Liver (tissue), 9 donors: Measurements from ENCODE around the gene HMMR. TPM values are rescaled to one million over a fixed set of nuclear protein-coding genes. Genes with fewer than 3 reads are reported as not detected.

ENCODE experiments used
- DNase-seq: peaks from one replicate; pipeline ENCODE4 v3.0.0-alpha.2; 2017; ENCODE audit warnings: low spot score
- H3K27ac ChIP-seq, 2 donors: one replicate each; pipeline ENCODE4 v1.7.0; 2013; ENCODE audit warnings: inconsistent platforms in 2 of 2, low read length in 2 of 2, control low read depth in 1 of 2, low read depth in 1 of 2, mild to moderate bottlenecking in 1 of 2
- H3K27me3 ChIP-seq, 4 donors: one replicate each; pipeline versions ENCODE4 v1.6.1 to v1.7.0; 2013; ENCODE audit warnings: low read length in 3 of 4, inconsistent platforms in 1 of 4, mild to moderate bottlenecking in 1 of 4, moderate library complexity in 1 of 4; ENCODE audit not compliant: control insufficient read depth in 4 of 4, insufficient read depth in 4 of 4
- H3K36me3 ChIP-seq, 4 donors: one replicate each; pipeline versions ENCODE4 v1.6.1 to v1.7.0; 2013; ENCODE audit warnings: low read length in 3 of 4, mild to moderate bottlenecking in 3 of 4, low read depth in 1 of 4, moderate library complexity in 1 of 4; ENCODE audit not compliant: control insufficient read depth in 4 of 4, insufficient read depth in 3 of 4
- H3K4me1 ChIP-seq, 4 donors: one replicate each; pipeline versions ENCODE4 v1.6.1 to v1.7.0; 2013; ENCODE audit warnings: low read length in 3 of 4, mild to moderate bottlenecking in 3 of 4, moderate library complexity in 1 of 4; ENCODE audit not compliant: control insufficient read depth in 4 of 4, insufficient read depth in 4 of 4
- H3K4me3 ChIP-seq, 3 donors: one replicate each; pipeline versions ENCODE4 v1.6.1 to v1.7.0; 2013; ENCODE audit warnings: low read length in 3 of 3, control low read depth in 1 of 3, low read depth in 1 of 3, mild to moderate bottlenecking in 1 of 3
- H3K9ac ChIP-seq, 2 donors: one replicate each; pipeline ENCODE4 v1.7.0; 2013; ENCODE audit warnings: low read length in 2 of 2, mild to moderate bottlenecking in 2 of 2, moderate library complexity in 2 of 2, control low read depth in 1 of 2, low read depth in 1 of 2
- H3K9me3 ChIP-seq, 4 donors: one replicate each; pipeline versions ENCODE4 v1.6.1 to v1.7.0; 2013; ENCODE audit warnings: low read length in 3 of 4; ENCODE audit not compliant: control insufficient read depth in 4 of 4
- ATF3 ChIP-seq: IDR thresholded peaks from 2 replicates; pipeline ENCODE4 v1.6.1; 2016; ENCODE audit warnings: antibody characterized with exemption
- CTCF ChIP-seq: fragments of 150-350 bp; IDR thresholded peaks from 2 replicates; pipeline ENCODE4 v1.5.1; 2017; ENCODE audit warnings: improper control_type of control experiment, low read depth, low read length; ENCODE audit not compliant: missing input control
- EGR1 ChIP-seq, 2 donors: IDR thresholded peaks; 2 replicates each; pipeline ENCODE4 v1.6.1; 2016 to 2018; ENCODE audit warnings: antibody characterized with exemption in 2 of 2, low read depth in 2 of 2
- FOXA1 ChIP-seq: IDR thresholded peaks from 2 replicates; pipeline ENCODE4 v1.6.1; 2016; ENCODE audit warnings: antibody characterized with exemption
- FOXA2 ChIP-seq: IDR thresholded peaks from 2 replicates; pipeline ENCODE4 v1.6.1; 2016; ENCODE audit warnings: antibody characterized with exemption
- GABPA ChIP-seq, 2 donors: IDR thresholded peaks in 1 of 2; conservative IDR thresholded peaks in 1 of 2; 2 replicates each; pipeline ENCODE4 v1.6.1; 2016; ENCODE audit warnings: antibody characterized with exemption in 2 of 2, mild to moderate bottlenecking in 1 of 2, moderate library complexity in 1 of 2
- HNF4A ChIP-seq, 2 donors: conservative IDR thresholded peaks; 2 replicates each; pipeline ENCODE4 v1.6.1; 2016; ENCODE audit warnings: antibody characterized with exemption in 2 of 2, mild to moderate bottlenecking in 2 of 2
- HNF4G ChIP-seq: IDR thresholded peaks from 2 replicates; pipeline ENCODE4 v1.6.1; 2016; ENCODE audit warnings: antibody characterized with exemption
- JUND ChIP-seq, 2 donors: IDR thresholded peaks; 2 replicates each; pipeline ENCODE4 v1.6.1; 2016; ENCODE audit warnings: antibody characterized with exemption in 2 of 2
- MAX ChIP-seq: IDR thresholded peaks from 2 replicates; pipeline ENCODE4 v1.6.1; 2016; ENCODE audit warnings: antibody characterized with exemption
- NR2F2 ChIP-seq: IDR thresholded peaks from 2 replicates; pipeline ENCODE4 v1.6.1; 2016; ENCODE audit warnings: antibody characterized with exemption
- RAD21 ChIP-seq, 2 donors: IDR thresholded peaks; 2 replicates each; pipeline ENCODE4 v1.6.1; 2016; ENCODE audit warnings: antibody characterized with exemption in 2 of 2, mild to moderate bottlenecking in 2 of 2
- REST ChIP-seq: IDR thresholded peaks from 2 replicates; pipeline ENCODE4 v1.6.1; 2016; ENCODE audit warnings: antibody characterized with exemption, mild to moderate bottlenecking
- RXRA ChIP-seq, 2 donors: IDR thresholded peaks; 2 replicates each; pipeline ENCODE4 v1.6.1; 2017 to 2018; ENCODE audit warnings: antibody characterized with exemption in 2 of 2, mild to moderate bottlenecking in 1 of 2
- SP1 ChIP-seq: IDR thresholded peaks from 2 replicates; pipeline ENCODE4 v1.6.1; 2018; ENCODE audit warnings: antibody characterized with exemption, mild to moderate bottlenecking
- TAF1 ChIP-seq: conservative IDR thresholded peaks from 2 replicates; pipeline ENCODE4 v1.6.1; 2016; ENCODE audit warnings: antibody characterized with exemption, mild to moderate bottlenecking
- YY1 ChIP-seq: IDR thresholded peaks from 2 replicates; pipeline ENCODE4 v1.6.1; 2016; ENCODE audit warnings: antibody characterized with exemption, mild to moderate bottlenecking
- ZBTB33 ChIP-seq: IDR thresholded peaks from 2 replicates; pipeline ENCODE4 v1.6.1; 2016; ENCODE audit warnings: antibody characterized with exemption
- whole genome bisulfite sequencing: extraction: QIAGEN DNeasy Blood & Tissue Kit; methylation state at CpG from one replicate; pipeline ENCODE4 v1.1.7; 2013; 5-methylcytosine and 5-hydroxymethylcytosine counted together
- polyA plus RNA-seq, 2 donors: library from polyadenylated mRNA; stranded (reverse) in 1 of 2; unstranded in 1 of 2; fragments of 200-250 nt in 1 of 2; fragments of >200 nt in 1 of 2; fragmentation: Nextera tagmentation in 1 of 2; extraction: Ambion mirVana in 1 of 2; gene quantifications; one replicate each; pipeline versions ENCODE4 v1.2.1 to v1.2.3, GENCODE V29; 2013 to 2015
- total RNA-seq, 2 donors: library from RNA; depleted of rRNA; stranded (reverse); fragments of >200 nt; gene quantifications; one replicate each; pipeline ENCODE4 v1.2.3, GENCODE V29; 2014
- donor health status: healthy.
- donor health status: healthy.
- donor health status: healthy.
- donor health status: healthy.
- donor health status: healthy.

The HMMR gene
- total and polyA plus RNA-seq, 4 donors: 0.33 to 48.5 (median 2.3) TPM

GRCh38 chr5:163532171-163533084 lies 72.0 kb downstream of the HMMR start (continued):
- TF ChIP-seq RXRA (IDR thresholded peaks at IDR 0.05) (no peak), TAF1 (no peak), GABPA (IDR thresholded peaks at IDR 0.05 in 1 of 2, conservative IDR thresholded peaks at IDR 0.05 in 1 of 2) (no peak)

- H3K9me3 ChIP-seq: no peaks in the 10 kb centered on the region
- no peaks in the 10 kb centered on the region for H3K4me1 ChIP-seq
- no peak for DNase-seq
- H3K9ac ChIP-seq: no peak overlapping the region
- H3K36me3 ChIP-seq: no peaks in the 10 kb centered on the region
- TF ChIP-seq REST (no peak), ZBTB33 (no peak), FOXA2 (no peak), TAF1 (no peak), RAD21 (IDR thresholded peaks at IDR 0.05) (no peak), YY1 (no peak), JUND (IDR thresholded peaks at IDR 0.05) (no peak), RXRA (IDR thresholded peaks at IDR 0.05) (no peak), GABPA (IDR thresholded peaks at IDR 0.05 in 1 of 2, conservative IDR thresholded peaks at IDR 0.05 in 1 of 2) (no peak), EGR1 (IDR thresholded peaks at IDR 0.05; ENCODE audit: low read depth in 2 of 2) (no peak), FOXA1 (no peak)
- H3K27ac ChIP-seq: no peak overlapping the region
- H3K27me3 ChIP-seq: no peaks in the 10 kb centered on the region
- H3K4me3 ChIP-seq: no peak overlapping the region
- WGBS: 70% methylated on average over 2 of the region's 2 CpGs
Observed at GRCh38 chr5:163533223-163533622, 72.8 kb downstream of the HMMR start.

GRCh38 chr5:163534492-163535094 lies 74.2 kb downstream of the HMMR start:
- no peaks in the 10 kb centered on the region for H3K36me3 ChIP-seq
- H3K9ac ChIP-seq: no peak overlapping the region
- no peak for DNase-seq
- H3K27me3 ChIP-seq: no peaks in the 10 kb centered on the region
- H3K9me3 ChIP-seq: no peaks in the 10 kb centered on the region
- WGBS: 64% methylated on average over 2 of the region's 2 CpGs
- H3K4me1 ChIP-seq: no peaks in the 10 kb centered on the region
- no peak overlapping the region for H3K4me3 ChIP-seq
- H3K27ac ChIP-seq: no peak overlapping the region
- TF ChIP-seq EGR1 (IDR thresholded peaks at IDR 0.05; ENCODE audit: low read depth in 2 of 2): no peak
- TF ChIP-seq CTCF: no peak
- TF ChIP-seq NR2F2: no peak
- no peak for TF ChIP-seq FOXA1
- TF ChIP-seq TAF1: no peak
- no peak for TF ChIP-seq ZBTB33
- no peak for TF ChIP-seq GABPA (IDR thresholded peaks at IDR 0.05 in 1 of 2, conservative IDR thresholded peaks at IDR 0.05 in 1 of 2)
- TF ChIP-seq MAX: no peak
- no peak for TF ChIP-seq JUND (IDR thresholded peaks at IDR 0.05)
- TF ChIP-seq HNF4G: no peak
- TF ChIP-seq SP1: no peak
- no peak for TF ChIP-seq ATF3
- no peak for TF ChIP-seq YY1
- no peak for TF ChIP-seq RXRA (IDR thresholded peaks at IDR 0.05)
- no peak for TF ChIP-seq HNF4A (conservative IDR thresholded peaks at IDR 0.05)
